ENCODE measurements around the gene BCL11A.

DNA sequence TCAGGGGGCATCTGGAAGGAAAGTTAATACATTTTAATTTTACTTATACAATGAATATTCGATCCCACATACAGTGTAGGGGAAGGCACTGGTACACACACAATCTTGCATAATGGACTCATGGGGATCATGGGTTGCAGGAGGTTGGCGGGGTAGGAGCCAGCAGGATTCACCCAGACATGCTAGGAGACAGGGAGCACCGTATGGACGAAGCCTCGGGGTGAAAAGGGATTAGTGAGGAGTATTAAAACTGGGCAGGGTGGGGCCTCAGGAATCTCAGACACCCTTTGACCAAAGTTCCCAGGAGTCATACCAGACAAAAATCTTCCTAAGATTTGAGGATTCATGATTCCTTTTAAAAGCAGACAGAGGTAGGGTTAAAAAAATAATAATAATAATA lies 140.8 kb downstream of the BCL11A start:
- TF ChIP-seq FOXM1 (IDR thresholded peaks at IDR 0.05; ENCODE audit: borderline replicate concordance, low read depth) (no peak), EP300 (IDR thresholded peaks at IDR 0.05; ENCODE audit: borderline replicate concordance) (no peak), USF1 (IDR thresholded peaks at IDR 0.05) (no peak), TAF1 (IDR thresholded peaks at IDR 0.05; ENCODE audit: low read depth) (no peak)

All from Ishikawa (cell line).